T1000 (cell line): ENCODE data around the gene OR10P1.
"Not testable (repeated sequence)": the region's sequence is repeated elsewhere in the genome, so short reads cannot be mapped to it uniquely, and the experiment has no call there.

Experiments used
- DNase-seq: peaks from one replicate; lab custom pipeline; 2025; ENCODE audit warnings: mixed read lengths; lab: John Stamatoyannopoulos, UW

Gene OR10P1, protein sequence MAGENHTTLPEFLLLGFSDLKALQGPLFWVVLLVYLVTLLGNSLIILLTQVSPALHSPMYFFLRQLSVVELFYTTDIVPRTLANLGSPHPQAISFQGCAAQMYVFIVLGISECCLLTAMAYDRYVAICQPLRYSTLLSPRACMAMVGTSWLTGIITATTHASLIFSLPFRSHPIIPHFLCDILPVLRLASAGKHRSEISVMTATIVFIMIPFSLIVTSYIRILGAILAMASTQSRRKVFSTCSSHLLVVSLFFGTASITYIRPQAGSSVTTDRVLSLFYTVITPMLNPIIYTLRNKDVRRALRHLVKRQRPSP

GRCh38 chr12:55636853-55637252 lies at the start of gene OR10P1:
Gene OR10P1, plus strand, starts transcription at chr12:55636892. Its CDS starts 0 bp downstream, at chr12:55636892.
- no peak for DNase-seq

GRCh38 chr12:55590152-55590551 lies 46.5 kb upstream of the OR10P1 start:
- not testable (repeated sequence) for DNase-seq

GRCh38 chr12:55607821-55608594 lies 28.7 kb upstream of the OR10P1 start:
- DNase-seq: no peak

- DNase-seq: no peak
Observed at GRCh38 chr12:55610598-55610997, 26.1 kb upstream of the OR10P1 start.

- no peak for DNase-seq
Observed at GRCh38 chr12:55612646-55613045, 24.0 kb upstream of the OR10P1 start.

GRCh38 chr12:55614764-55615163 lies 21.9 kb upstream of the OR10P1 start:
- DNase-seq: no peak

DNA sequence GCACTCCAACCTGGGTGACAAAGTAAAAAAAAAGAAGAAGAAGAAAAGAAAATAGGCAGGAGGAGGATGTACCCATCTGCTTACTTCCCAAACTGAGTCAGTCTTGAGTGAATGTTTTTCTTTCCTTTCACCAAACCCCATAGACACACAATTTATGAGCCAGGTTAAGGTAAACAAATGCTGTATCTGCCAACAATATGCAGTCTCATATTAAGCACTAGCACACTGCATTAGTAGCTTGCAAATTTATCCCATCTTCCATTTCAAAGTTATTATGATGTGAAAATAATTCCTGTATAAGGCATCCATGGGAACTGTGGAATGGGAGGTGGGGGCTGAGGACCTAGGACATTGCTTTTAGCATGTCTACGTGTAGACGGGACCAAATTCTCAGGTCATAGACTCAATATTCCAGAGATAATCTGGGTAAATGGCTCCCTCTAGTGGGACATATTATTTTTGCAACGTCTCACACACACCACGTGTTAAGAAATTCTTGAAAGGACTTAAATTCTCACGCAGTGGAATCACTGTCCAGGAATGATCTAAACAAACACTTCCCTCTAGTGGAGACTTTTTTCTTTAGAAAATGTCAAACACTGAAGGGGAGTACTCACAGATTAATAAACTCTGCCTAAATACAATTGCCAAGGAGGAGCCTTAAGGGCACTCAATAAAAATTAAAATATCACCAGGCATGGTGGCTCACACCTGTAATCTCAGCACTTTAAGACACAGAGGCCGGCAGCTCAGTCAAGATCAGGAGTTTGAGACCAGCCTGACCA lies 17.1 kb upstream of the OR10P1 start:
- DNase-seq: peak; percentile 34

DNA sequence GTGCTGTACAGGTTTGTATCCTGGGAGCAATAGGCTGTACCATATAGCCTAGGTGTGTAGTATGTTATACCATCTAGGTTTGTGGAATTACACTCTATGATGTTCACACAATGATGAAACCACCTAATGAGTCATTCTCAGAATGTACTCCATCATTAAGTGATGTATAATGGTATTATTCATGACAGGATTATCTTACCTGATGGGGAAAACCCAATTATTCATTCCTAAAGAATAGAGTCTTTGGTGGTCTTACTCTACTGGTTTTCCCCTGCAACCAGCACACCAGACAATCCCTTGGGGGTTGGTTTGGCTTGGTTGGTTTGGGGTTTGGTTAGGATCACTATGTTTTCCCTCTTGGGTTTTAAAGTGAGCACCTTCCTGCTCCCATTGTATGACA lies 12.6 kb upstream of the OR10P1 start:
- DNase-seq: no peak

DNA sequence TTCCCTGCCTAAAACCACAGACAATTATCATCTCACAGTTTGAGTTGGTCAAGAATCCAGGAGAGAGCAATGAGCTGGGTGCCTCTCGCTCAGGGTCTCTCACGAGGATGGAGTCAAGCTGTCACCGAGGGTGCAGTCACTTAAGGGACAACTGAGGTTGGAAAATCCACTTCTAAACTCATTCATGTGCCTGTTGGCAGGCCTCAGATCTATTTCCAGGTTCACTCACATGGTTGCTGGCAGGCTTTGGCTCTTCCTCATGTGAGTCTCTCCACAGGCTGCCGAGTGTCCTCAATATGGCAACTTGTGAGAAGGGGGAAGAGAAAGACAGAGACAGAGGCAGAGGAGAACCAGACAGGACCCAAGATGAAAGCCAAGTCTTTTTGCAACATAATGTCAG lies 10.5 kb upstream of the OR10P1 start:
- no peak for DNase-seq

DNA sequence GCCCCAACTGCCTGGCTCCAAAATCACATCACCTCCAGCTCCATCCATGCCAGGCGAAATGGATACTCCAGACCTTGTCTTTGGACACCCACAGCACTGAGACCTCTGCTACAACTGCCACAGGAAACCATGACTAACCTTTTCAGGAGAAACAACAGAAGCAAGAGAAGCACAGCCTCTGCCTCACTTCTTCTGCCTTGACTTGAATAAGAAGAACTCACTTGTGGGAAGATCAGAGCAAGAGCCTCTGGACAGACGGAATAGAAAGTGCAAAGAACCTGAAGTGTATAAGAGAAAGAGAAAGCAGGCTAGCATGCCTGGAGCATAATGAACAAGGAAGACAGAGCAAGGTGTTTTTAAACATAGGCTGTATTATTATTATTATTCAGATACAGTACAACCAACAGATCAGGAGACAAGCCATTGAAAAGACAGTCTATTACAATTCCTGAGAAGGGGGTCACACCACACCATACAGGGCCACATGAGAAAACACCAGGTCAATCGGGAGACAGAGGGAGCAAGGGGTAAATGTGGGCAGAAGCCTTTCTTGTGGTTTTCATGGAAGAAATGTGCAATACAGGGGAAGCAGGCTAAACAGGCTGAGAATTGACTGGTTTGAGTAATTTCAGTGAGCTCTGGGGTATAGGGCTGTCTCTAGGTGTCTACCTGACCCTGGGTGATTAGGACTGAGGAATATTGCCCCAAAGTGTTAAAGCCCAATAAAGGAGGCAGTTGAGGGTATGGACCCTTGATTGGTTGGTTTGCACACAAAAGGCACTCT lies 7.4 kb upstream of the OR10P1 start:
- no peak for DNase-seq

- DNase-seq: no peak
Observed at GRCh38 chr12:55631056-55631455, 5.6 kb upstream of the OR10P1 start.

- no peak for DNase-seq
Observed at GRCh38 chr12:55631733-55632132, 5.0 kb upstream of the OR10P1 start.

- no peak for DNase-seq
Observed at GRCh38 chr12:55633151-55633550, 3.5 kb upstream of the OR10P1 start.

DNA sequence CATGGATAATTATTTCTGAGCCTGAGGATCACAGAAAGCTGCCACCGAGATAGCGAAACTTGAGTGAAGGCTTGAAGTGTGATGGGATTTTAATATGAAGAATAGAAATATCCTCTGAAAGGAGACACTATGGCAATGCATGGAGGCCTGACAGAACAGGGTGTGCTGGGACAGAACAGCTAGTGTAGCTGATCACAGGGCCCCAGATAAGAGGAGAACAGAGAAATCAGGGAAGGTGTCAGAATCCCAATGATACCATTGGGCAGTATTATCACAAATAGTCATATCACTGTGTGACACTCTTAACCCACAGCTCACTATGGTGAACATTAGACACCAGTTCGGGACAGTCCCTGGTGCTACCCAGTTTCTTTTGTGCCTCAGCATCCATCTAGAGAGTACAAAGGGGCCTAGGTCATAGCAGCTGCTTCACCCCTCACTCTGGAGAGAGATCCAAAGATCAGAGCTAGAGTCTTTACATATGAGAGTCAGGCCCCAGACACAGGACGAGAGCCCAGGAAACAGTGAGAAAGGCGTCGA lies 506 bp upstream of the OR10P1 start:
- DNase-seq: no peak

GRCh38 chr12:55637467-55637866 lies 775 bp downstream of the OR10P1 start:
- no peak for DNase-seq

DNA sequence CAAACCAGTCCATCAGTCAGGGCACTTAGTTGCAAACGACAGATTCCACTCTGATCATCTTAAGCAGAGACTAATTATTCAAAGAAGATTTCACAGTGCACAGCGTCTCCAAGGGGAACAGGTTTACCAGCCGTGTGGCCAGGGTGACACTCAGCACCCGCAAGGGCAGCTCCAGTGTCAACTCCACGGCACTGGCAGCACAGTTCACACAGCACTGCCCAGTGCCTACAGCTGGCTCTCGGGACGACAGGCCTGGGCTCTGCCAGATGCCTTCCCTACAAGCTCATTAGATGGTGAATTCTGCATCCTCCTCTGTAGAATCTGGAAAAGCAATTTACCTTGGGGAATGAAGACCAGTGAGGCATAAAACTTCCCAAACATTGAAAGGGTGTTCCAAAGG lies 4.9 kb downstream of the OR10P1 start:
- DNase-seq: no peak

DNA sequence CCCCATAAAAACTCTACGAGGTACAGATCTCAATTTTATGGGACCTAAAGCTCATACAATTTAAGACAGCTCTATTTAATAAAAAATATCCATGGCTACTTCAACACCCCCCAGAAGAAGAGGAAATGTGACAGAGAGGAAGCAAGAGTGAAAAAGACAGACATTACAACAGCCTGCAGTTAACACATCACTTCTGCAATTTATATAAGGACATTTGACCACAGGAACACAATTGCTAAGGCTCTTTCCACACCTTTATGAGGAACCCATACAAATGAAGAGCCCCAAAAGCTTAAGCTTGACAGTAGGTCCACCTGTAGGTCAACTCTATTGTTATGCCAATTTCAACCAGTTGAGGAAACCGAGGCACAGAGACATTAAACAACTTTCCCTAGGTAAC lies 5.6 kb downstream of the OR10P1 start:
- DNase-seq: no peak

- no peak for DNase-seq
Observed at GRCh38 chr12:55642669-55643068, 6.0 kb downstream of the OR10P1 start.

- DNase-seq: no peak
Observed at GRCh38 chr12:55644591-55644990, 7.9 kb downstream of the OR10P1 start.

GRCh38 chr12:55647027-55647426 lies 10.3 kb downstream of the OR10P1 start:
- DNase-seq: no peak

- not testable (repeated sequence) for DNase-seq
Observed at GRCh38 chr12:55650620-55651298, 14.1 kb downstream of the OR10P1 start.
